Left renal pelvis (tissue), 4 donors: Measurements from ENCODE around the gene PNKD. TPM values are rescaled to one million over a fixed set of nuclear protein-coding genes. Genes with fewer than 3 reads are reported as not detected.
"Not testable (repeated sequence)": the region's sequence is repeated elsewhere in the genome, so short reads cannot be mapped to it uniquely, and the experiment has no call there.

Source experiments
- DNase-seq, 4 donors: peaks; one replicate each; pipeline ENCODE4 v3.0.0-alpha.2; 2013; ENCODE audit warnings: low read depth in 4 of 4, low spot score in 3 of 4
- polyA plus RNA-seq, 4 donors: library from polyadenylated mRNA; unstranded; fragments of 120-200 nt; gene quantifications; one replicate each; pipeline ENCODE4 v1.2.1, GENCODE V29; 2013; ENCODE audit not compliant: insufficient read length in 4 of 4

The PNKD gene
- polyA plus RNA-seq, 4 donors, result 46.5 to 127 (median 96.1) TPM

DNA sequence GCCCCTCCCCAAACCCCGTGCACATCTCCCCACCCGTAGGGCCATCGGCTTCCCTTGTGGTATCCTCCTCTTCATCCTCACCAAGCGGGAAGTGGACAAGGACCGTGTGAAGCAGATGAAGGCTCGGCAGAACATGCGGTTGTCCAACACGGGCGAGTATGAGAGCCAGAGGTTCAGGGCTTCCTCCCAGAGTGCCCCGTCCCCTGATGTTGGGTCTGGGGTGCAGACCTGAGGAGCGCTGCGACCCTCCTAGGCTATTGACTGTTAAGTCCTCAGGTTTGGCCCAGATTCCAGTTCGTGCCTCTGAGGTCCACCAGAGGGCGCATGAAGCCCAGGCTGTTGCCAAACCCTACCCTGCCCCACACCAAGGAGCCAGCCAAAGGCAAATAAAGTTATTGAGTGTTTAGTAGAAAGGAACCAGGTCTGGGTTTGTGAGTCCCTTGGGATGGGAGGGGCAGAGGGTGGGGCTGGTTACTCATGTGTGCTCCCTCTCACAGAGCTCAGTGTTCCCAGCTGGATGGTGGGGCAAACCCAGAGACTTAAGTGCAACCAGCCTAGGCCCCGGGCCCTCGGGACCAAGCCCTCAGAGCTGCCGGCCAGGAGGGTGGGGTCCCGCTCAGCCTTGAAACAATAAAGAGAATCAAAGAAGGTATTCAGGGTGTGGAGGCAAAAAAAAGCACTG, 2.4 kb downstream of the PNKD start:
- DNase-seq, result no peak

DNA sequence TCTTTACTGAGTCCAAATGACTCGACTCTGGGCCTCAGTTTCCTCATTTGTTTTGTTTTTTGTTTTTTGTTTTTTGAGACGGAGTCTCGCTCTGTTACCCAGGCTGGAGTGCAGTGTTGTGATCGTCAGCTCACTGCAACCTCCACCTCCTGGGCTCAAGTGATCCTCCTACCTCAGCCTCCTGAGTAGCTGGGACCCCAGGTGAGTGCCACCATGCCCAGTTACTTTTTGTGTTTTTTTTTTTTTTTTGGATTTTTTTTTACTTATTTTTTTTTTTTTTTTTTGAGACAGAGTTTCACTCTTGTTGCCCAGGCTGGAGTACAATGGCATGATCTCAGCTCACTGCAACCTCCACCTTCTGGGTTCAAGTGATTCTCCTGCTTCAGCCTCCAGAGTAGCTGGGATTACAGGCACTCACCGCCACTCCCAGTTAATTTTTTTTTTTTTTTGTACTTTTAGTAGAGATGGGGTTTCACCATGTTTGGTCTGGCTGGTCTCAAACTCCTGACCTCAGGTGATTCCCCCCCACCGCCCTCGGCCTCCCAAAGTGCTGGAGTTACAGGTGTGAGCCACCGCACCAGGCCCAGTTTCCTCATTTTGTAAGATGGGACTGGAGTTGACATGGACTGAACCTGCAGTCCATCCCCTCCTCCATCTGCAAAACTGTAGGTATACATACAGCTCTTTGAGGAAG, 3.0 kb downstream of the PNKD start:
- DNase-seq, result not testable (repeated sequence)

DNA sequence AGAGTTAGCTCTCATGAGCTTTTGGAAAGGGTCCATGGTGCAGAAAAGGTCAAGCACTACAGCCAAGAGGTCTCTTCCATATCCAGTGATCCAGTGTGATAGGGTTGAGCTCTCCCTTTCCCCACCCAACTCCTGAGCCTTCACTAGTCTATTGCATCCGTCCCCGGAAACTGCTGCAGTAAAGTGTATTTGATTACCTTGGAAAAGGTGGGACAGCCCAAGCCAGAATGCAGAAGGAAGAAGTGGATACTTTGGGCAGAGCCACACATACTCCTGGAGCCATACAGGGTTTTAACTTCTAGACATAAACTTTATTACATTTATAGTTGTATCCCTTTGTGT, 3.6 kb downstream of the PNKD start:
- no peak for DNase-seq

DNA sequence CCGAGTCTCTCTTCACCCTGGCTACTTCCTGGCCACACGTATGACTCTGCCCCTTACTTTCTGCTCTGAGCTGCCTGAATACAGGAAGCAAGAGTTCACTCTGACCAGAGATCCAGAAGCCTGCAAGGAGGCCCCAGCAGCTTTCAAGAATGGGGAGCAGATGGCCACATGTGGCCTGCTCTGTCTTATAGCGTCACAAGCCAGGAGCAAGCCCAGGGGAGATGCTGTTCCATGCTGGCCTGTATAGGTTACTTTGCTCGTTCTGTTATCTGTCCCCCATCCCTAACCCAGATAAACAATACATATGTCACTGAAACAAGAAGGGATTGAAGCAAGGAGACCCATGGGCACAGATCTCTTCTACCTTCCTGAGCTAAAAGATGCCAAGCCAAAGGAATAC, 4.3 kb downstream of the PNKD start:
- no peak for DNase-seq

DNA sequence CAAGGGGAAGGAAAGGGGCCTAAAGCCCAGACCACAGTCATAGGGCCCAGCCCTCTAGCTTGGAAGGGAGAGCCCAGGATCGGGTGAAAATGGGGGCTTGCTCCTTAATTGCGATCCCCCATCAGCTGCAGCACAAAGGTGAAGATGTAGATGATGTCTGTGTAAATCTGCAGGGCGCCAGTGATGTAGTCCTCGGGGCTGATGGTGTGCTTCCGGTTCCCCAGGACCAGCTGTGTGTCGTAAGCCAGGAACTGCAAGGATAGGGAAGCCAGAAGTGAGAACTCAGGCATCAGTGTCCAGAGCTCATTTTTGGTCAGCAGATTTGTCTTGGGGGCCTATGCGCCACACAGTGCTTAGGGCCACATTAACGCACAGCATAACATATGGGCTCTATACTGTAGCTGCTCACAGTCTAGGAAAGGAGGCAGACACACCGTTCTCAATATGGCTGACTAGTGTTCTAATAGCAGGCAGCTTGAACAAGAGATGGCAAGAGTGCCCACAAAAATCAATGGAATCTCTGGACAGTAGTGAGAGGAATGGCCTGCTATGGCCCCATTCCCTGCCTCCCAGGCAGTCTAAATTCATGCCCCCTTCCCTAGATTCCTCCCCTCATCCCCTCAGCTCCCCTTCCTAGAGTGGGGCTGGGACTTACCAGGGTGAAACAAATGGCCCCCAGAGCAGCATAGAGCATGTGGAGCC, 5.2 kb downstream of the PNKD start:
- DNase-seq, result no peak

DNA sequence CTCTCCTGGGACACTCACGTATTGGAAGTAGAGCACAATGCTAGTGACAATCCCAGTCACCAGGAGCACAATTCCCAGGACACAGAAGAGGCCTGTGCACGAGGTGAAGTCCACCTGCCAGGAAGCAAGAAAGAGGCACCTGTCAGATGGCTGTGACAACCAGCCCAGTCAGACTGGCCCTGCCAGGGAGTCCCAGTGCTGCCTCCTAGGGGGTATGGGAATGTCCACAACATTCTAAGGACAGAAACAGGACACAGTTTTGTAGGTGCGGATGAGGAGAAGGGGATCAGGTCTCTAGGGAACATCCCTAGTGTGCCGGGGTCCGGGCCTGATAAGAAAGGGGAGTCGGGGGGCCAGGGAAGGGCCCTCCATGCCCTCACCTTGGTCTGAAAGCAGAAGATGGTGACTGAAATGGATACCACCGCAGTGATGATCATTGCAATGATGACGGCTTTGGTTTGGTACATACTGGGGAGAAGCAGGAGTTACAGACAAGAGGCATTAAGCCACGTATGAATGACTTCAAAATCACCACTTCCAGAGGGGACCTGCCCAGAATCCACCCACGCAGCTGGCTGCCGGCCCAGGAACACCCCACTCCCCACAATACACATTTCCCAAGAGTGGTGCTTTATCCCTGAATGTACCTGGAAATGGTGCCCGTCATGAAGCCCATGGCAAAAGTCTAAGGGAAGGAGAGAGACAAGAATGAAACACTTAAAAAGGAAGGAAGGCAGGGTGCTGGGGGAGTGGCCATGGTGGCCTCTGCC, 6.9 kb downstream of the PNKD start:
- DNase-seq, result no peak

DNA sequence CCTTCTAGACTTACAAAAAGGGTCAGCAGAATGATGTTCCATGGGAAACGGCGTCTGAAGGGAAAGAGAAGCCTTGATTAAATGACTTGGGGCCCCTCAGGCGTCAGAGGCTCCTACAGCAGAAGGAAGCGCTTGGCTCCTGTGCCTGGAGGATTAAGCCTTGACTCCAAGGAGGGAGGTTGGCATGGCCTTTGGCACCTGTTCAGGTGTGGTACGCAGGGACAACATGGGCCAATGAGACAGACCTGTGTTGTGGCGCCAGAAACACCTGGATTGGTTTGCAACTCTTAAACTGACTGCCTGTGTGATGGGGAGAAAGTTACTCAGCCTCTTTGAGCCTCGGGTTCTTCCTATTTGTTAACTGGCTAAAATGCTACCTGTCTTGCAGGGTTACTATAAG, 7.6 kb downstream of the PNKD start:
- no peak for DNase-seq

DNA sequence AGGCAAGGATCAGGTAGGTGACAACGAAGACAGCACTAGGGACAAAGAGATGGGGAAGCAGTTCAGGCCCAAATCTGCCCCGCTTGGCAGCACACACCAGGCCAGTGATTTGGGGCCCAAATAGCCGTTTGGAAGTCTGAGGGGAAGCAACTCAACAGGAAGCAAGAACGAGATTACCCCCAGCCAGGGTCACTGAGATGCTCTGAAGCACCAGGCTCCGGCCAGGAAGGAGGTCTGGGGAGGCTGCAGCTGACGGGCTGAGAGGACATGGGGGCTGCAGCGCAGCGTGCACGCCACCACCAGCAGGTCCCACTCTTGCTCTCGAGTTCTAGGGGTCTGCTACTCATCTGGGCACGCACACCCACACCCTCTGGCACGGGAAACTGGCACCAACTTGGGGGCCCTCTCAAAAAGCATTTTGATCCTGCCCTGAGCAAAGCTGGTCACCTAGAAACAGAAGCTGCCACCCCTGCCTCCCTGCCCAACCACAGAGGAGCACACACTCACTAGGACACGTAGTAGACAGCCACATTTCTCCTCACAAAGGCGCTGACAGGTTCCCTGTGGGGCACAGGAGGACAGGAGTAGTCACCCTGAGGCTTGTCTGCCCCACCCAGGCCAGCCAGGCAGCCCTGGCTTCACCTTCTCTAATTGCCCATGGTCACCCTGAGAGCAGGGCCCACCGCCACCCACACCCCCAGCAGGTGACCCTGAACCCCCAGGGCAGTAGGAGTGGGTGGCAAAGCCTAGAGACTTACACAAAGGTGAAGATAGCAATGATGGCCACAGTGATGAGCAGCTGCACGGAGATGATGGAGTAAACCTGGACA, 8.4 kb downstream of the PNKD start:
- DNase-seq, result no peak

DNA sequence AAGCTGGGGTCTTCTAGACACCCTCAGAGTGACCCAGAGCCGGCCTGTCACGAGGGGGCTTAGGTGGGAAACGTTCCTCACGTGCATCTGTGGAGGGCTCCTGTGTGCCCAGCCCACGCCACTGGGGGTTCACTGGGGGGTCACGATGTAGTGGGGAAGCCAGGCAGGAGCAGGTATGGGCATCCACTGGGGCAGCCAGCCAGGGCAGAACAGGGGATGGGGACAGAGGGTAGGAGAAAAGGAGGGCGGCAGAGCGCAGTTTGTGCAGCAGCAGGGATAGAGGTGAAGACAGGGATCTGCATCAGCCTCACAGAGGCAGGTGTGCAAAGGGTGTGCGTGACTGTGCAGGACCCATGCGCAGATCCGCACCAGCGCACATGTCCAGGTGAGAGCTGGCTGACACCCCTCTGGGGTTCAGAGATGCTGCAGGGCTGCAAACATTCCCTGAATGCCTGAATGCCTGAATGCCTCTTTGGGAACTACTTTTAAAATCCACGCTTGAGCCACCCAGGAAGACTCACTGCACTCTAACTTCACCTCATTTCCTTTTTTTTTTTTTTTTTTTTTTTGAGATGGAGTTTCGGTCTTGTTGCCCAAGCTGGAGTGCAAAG, 10.0 kb downstream of the PNKD start:
- DNase-seq, result no peak

DNA sequence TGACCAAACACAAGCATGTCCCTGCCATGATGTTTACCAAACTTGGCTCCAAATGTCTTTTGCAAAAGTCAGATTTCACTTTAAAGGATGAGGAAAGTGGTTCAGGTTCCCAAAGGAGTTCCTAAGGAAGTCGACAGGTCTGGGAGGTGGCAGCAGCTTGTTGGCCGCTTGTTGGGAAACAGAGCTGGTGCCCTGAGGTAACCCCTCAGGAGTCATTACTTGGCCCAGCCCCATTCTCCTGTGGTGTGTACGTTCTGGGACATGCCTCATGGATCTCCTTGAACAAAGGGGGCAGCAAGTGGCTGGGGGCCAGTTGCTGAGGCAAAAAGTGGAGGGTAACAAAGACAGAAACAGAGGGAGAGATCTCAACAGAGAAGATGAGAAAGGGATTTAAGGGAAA, 11.1 kb downstream of the PNKD start:
- DNase-seq, result no peak

DNA sequence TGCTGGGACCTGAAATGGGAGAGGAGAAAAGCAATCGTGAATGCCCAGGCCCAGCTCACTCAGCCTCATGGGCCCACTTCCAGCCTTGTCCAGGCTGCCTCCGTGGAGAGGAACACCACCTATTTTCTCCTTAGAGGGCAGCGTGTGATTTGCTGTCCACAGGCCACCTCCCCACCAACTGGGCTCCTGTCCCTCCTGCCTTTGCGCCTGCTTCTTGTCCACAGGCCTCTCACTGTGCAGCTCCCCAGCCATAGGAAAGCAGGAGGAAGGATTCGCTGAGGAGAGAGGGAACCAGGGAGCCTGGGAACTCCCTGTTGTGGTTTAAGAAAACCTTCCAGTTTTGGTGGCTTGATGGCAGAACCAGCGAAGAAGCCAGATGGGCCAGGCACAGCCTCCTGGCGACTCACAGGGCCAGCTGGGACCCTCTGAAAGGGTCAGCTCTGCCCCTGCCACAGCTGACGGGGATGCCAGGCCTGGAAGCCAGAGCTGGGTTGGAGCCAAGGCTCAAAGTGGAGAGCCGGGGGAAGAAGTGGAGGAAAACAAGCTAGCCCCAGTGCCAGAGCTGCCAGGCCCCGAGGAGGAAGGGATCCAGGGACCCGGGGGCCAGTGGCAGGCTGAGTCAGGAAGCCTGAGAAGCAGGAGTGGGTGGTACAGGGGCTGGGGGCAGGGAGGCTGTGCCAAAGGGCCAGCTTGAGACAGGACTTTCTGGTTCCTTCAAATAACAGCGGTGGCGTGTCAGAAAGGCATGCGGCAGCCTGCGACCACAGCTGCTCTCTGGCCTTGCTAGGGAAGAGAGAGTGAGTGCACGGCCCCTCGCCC, 12.1 kb downstream of the PNKD start:
- DNase-seq, result no peak

DNA sequence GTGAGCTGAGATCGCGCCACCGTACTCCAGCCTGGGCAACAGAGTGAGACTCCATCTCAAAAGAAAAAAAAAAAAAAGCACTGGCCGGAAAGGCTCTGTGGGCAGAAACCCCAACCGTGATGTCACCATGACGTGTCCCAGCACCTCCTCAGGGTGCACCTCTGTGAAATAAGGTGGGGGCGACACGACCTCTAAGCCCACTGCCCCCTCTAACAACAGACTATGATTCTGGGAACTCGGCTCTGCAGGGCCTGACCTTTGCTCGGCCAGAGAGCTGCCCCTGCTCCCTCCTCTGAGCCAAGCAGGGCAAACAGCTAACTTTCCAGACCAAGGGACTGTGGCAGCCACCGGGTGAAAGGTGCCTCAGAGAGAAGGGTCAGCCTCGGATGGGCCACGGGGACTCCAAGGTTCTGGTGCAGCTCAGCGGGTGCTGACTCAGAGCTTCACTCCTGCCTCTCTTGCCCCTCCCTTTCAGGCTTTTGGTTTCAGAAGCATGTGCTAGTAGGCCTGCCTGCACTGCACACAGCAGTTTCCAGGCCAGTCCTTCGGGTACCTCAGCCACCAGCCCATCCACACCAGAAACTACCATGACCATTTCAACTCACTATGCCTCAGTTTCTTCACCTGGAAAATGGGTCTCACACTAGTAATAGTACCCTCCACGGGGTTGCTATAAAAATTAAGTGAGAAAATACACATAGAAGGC, 13.9 kb downstream of the PNKD start:
- no peak for DNase-seq

DNA sequence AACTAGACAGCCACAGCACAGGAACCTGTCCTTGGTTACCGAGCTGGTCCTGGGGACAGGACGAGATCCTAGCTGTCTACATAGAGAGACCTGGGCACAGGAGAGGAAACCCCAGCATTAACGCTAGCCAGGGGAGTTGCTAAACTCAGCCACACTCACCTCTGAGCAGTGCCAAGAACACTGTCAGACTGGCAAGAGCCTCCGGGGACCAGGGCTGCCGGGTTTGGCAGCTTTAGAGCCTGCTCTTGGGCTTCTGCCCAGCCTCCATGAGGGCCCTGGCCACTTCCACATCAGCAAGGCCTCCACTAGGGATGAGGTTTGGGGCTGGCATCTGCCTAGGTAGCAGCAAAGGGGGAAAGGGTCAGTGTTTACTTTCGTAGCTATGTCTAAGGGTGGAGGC, 15.3 kb downstream of the PNKD start:
- DNase-seq, result no peak

DNA sequence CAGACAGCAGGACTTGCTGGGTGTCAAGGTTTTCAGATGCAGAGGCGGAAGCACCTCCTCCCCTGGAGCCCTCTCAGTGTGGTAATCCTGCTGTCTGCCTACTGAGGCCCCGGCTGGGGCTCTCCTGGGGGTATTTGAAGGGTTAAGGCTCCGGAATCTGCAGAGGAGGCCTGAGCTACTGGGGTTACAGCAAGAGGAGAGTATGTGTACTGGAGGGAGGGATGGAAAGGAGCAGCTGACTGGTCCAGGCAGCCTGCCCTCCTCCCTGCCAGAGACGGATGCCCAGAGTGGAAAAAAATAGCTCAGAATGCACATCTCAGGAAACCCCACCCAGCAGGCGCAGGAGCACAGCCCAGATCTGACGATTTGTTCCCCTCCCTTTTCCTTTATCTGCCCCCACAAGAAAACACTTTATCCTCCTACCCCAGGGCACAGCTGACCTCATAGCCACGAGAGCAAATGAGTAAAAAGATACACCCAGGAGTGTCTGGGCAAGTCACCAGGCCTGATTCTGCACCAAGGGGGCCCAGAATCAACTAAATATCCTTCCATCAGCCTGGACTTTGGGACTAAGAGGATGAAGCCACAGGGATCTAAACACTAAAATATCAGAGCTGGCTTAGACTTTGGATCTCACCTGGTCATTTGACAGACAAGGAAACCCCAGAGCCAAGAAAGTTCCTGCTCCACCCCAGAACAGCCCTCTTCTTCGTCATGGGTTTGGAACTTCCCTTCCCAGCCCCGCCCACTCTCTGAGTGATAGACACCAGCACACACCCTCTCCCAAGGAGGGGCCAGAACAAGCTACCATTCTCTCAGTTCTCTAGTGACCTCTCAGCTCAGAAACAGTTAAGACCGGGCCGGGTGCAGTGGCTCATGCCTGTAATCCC, 16.5 kb downstream of the PNKD start:
- DNase-seq, result no peak

DNA sequence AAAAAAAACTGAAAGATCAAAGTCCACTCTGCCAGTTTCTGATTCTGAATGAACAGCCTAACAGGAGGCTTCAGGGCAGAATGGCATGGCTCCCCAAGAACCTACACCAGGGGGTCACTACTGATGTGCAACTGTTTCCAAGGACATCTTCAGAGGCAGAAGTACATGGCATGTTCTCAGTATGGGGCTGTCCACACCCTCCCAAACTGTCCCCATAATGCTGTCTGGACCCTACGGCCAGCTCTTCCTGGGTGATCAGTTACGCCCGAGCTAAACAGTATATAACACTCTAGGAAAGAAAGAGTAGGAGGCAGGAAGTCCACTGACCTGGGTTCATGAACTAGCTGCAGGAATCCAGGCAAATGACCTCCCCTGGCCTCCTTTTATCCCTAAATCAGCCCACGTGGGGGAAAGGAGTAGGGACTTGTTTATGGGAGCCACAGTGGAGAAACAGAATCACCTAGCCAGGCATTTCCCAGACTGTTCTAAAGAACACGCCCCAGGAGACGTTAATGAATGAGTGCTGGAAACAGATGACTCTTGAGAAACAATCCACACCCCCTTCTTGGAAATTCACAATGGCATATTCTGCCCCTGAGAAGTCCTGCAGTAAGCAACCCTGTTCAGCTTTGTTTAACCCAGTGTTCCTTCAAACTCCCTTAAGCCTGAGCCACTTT, 19.5 kb downstream of the PNKD start:
- no peak for DNase-seq

DNA sequence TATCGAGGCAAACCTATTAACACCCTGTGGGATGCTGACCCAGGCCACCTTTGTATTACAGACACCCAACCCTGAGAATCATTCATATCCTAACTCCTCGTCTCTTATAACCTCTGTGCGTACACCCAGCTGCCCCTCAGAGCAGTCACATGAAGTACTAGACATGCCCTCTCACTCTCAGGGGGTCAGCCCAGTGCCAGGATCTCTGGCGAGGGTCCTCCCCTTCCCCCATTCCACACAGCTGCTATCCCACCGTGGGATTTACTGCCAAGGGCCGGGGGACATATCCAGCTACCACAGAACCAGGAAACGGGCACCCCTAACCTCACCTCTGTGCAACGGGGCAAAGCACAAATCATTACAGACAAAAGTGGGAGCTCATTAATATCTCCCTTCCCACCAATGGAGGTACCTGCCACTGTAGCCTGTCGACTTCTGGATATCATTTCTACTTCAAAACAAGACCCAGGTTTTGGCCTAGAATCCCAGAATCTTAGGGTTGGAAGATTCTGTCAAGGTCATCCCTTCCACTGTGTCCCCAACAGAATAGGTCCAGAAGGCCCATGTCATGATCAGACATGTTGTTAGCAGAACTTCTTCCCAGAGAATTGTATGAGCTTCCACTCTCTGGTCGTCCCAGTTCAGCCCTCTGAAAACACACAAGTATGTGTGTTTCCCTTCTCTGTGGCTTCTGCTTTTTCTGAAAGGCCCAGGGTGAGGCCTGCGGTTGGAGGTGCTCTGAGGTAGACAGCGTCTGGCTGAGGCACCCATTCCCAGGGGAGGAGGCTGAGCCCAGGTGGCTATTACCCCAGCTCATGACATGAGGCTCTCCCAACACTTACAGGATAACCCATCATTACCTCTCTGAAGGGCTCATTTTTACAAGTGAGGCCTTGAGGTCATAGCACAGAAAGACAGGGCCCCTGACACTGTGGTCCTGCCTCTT, 20.3 kb downstream of the PNKD start:
- no peak for DNase-seq
